GM12878 (cell line): Measurements from ENCODE around the gene TNRC6C.

ENCODE experiments used
- CTCF ChIP-seq, 3 experiments: IDR thresholded peaks in 2 of 3; conservative IDR thresholded peaks in 1 of 3; 2 replicates each; pipeline ENCODE4 v1.5.1; 2011; ENCODE audit warnings: low read depth in 3 of 3, low read length in 3 of 3, mild to moderate bottlenecking in 3 of 3, control low read depth in 2 of 3, moderate library complexity in 2 of 3, inconsistent platforms in 1 of 3, mixed read lengths in 1 of 3; ENCODE audit not compliant: control insufficient read depth in 2 of 3, insufficient read depth in 1 of 3; ENCODE audit errors: extremely low read depth in 1 of 3
- EZH2 ChIP-seq: IDR thresholded peaks from 2 replicates; pipeline ENCODE4 v1.6.1; 2012; ENCODE audit warnings: low read depth, mild to moderate bottlenecking, control low read depth, inconsistent platforms, low read length, borderline replicate concordance; ENCODE audit not compliant: control insufficient read depth
- NFIC ChIP-seq: IDR thresholded peaks from 2 replicates; pipeline ENCODE4 v1.6.1; 2012; ENCODE audit warnings: low read depth, mild to moderate bottlenecking, inconsistent platforms, low read length, moderate library complexity
- RAD51 ChIP-seq: fragments of 450-650 bp; IDR thresholded peaks from 2 replicates; pipeline ENCODE4 v1.6.1; 2016; ENCODE audit warnings: moderate library complexity, mild to moderate bottlenecking, inconsistent platforms

- TF ChIP-seq EZH2: no peak
- TF ChIP-seq NFIC: no peak
- TF ChIP-seq CTCF (IDR thresholded peaks at IDR 0.05 in 2 of 3, conservative IDR thresholded peaks at IDR 0.05 in 1 of 3; ENCODE audit: control insufficient read depth in 2 of 3, extremely low read depth in 1 of 3, insufficient read depth in 1 of 3, low read depth in 3 of 3, low read length in 3 of 3): no peak
- TF ChIP-seq RAD51: no peak
These were observed 183.1 kb downstream of the TNRC6C start for GRCh38 chr17:78141437-78142118.
